ENCODE data around the gene SP140L. TPM values are rescaled to one million over a fixed set of nuclear protein-coding genes. Genes with fewer than 3 reads are reported as not detected.
A peak's percentile ranks its signal among the peaks of the same experiment; 100 is the strongest.
"Not testable (repeated sequence)": the region's sequence is repeated elsewhere in the genome, so short reads cannot be mapped to it uniquely, and the experiment has no call there.

Gene SP140L
- total RNA-seq, 1 donor from 2014 or later: 5.3 TPM

- no peak for ATAC-seq
Observed at GRCh38 chr2:230324503-230324902, 2.5 kb upstream of the SP140L start.

DNA sequence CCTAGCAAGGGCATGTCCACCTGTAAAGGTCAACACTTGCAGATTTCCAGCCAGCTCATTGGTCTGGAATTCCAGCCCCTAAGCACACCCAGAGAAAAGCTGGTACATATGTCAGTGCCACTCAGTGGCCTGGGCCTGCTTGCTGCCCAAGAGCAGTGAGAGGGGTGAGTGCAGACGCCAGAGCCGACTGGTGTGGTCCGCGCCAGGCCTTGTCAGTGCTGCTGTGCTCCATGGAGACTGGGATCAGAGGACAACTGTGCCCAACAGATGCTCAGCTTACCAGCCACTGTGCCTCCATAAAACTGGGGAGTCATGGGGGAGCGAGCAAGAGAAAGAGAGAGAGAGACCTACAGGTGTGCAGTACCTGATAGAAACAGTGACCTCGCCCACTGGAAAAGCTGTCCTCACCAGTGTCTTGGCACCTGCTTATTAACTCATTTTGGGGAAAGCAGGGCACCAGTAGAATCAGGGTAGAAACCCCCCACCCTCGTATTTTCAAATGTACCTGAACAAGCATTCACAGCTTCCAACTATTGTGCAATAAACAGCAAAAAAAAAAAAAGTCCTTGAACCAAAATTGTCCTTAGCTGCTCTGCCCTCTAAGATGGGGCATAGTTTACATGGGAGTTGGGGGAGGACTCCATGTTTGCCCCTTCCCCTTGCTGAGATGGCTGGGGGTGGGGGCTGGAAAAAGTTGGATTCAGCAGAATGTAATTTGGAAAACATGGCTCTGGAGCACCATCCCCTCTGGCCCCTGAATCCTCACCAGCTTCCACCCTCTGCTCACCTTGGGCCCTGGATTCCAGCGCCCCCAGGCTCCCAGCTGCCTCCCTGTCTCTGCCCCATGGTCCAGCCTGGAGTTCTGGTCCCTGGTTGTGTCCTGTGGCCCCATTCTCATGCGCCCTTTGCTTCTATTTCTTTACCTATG lies 1.4 kb upstream of the SP140L start:
- no peak for ATAC-seq

- peak; percentile 54 for ATAC-seq
Observed at GRCh38 chr2:230327418-230328154, 593 bp downstream of the SP140L start.

- no peak for ATAC-seq
Observed at GRCh38 chr2:230328155-230328458, 1.1 kb downstream of the SP140L start.

GRCh38 chr2:230329946-230330605 lies 3.1 kb downstream of the SP140L start:
- no peak for ATAC-seq

DNA sequence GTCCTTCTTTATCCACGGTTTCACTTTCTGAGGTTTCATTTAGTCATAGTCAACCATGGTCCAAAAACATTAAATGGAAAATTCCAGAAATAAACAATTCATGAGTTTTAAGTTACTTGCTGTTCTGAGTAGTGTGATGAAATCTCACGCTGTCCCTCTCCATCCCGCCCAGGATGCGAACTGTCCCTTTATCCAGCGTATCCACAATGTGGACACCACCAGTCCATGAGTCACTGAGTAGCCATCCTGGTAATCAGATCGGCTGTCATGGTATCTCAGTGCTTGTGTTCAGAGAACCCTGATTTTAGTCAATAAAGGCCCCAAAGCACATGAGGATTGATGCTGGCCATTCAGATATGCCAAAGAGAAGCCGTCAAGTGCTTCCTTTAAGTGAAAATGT lies 3.7 kb downstream of the SP140L start:
- no peak for ATAC-seq

- ATAC-seq: no peak
Observed at GRCh38 chr2:230335461-230335863, 8.5 kb downstream of the SP140L start.

GRCh38 chr2:230335864-230336506 lies 9.0 kb downstream of the SP140L start:
- no peak for ATAC-seq

DNA sequence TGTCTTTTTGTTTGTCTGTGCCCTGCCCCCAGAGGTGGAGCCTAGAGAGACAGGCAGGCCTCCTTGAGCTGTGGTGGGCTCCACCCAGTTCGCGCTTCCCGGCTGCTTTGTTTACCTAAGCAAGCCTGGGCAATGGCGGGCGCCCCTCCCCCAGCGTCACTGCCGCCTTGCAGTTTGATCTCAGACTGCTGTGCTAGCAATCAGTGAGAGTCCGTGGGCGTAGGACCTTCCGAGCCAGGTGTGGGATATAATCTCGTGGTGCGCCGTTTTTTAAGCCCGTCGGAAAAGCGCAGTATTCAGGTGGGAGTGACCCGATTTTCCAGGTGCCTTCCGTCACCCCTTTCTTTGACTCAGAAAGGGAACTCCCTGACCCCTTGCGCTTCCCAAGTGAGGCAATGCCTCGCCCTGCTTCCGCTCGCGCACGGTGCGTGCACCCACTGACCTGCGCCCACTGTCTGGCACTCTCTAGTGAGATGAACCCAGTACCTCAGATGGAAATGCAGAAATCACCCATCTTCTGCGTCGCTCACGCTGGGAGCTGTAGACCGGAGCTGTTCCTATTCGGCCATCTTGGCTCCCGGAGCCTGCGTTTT lies 15.0 kb downstream of the SP140L start:
- ATAC-seq: not testable (repeated sequence)

GRCh38 chr2:230343041-230343624 lies 16.1 kb downstream of the SP140L start:
- ATAC-seq: not testable (repeated sequence)

GRCh38 chr2:230343747-230344146 lies 16.8 kb downstream of the SP140L start:
- no peak for ATAC-seq

DNA sequence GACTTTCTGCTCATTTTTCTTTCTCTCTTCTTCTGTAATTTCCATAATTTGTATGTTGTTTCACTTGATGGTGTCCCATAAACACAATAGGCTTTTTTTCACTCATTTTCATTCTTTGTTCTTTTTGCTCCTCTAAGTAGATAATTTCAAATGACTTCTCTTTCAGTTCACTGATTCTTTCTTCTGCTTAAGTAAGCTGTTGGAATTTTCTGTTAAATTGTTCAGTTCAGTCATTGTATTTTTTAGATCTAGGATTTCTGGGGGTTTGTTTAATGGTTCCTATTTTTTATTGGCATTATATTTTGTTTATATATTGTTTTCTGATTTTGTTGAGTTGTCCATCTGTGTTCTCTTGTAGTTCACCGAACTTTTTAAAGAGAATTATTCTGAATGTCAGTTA lies 19.5 kb downstream of the SP140L start:
- no peak for ATAC-seq

- ATAC-seq: no peak
Observed at GRCh38 chr2:230346921-230347533, 20.0 kb downstream of the SP140L start.

DNA sequence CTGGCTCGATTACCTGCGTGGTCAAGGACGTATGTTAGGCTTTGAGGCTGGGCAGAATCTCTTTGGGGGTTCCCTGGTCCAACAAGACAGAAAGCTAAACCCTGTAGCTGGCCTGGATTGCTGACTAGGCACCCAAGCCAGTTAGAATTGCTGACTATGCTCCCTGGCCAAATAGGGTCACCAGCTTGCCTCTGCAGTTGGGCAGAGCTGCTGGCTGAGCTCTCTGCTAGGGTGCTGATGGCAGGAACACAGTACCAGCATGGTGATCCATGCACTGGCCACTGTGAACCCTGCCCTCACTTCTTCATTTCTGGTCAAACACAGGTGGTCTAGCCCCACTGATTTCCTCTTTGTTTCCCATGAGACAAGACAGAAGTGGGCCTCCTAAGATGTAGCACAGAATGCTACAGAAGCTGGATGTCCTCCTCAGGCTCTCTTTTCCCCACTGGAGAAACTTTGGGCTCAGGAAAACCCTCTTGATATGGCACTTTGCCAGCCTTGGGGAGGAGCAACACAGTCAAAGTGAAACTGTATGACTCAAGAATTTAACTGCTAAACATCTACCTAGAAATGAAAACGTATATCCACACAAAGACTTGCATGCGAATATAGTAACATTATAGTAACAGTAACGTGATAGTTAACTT lies 20.8 kb downstream of the SP140L start:
- ATAC-seq: no peak

DNA sequence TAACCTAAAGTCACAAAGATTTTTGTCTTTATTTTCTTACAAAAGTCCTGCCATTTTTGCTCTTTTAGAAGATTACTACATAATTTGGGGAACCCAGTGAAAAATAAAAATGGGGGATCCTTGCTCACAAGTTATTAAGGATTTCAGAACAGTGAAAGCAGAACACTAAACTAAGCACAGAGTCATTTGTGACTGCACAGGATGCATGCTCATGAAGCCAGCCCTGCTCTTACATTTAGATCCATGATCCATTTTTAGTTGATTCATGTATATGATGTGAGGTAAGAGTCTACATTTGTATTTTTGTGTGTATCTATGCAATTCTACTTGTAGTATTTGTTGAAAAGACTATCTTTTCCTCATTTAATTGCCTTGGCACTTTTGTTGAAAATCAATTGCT lies 21.8 kb downstream of the SP140L start:
- ATAC-seq: no peak

GRCh38 chr2:230356084-230356483 lies 29.1 kb downstream of the SP140L start:
- no peak for ATAC-seq

DNA sequence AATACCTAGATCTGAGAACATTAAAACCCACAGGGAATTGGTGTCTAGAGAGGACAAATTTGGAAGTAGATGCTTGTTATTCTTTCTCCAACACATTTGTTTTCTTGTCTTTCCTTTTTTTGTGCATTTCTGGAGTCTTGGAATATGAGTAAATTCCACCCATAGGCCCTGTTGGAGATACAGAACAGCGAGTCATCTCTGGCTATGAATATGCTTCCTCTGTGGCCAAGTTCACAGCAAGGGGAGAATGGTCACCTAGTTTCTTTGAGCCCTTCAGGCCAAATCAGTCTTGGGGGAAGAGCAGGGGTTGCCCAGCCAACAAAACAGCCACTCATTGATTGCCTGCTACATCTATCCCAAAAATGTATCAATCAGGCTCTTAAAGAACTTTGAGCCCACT lies 31.3 kb downstream of the SP140L start:
- ATAC-seq: no peak

GRCh38 chr2:230360028-230360427 lies 33.0 kb downstream of the SP140L start:
- ATAC-seq: peak; percentile 67

GRCh38 chr2:230362030-230362691 lies 35.2 kb downstream of the SP140L start:
- ATAC-seq: no peak

DNA sequence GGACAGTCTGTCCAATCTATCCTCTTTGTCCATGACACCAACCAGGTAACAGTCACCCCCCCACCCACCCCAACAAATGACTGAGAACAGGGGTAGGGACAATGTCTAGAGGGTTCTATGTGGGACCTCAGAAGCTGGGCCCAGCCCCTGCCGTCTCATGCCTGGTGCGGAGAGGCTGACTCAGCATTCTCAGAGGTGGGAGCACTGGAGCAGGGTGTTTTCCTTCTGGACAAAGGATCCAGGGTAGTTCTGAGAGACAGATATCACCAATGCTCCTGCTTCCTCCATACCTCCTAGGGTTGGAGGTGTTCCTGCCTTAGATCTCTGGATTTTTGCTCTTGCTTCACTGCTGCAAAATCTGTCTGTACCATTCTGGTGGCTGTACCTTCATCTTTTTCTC lies 55.1 kb downstream of the SP140L start:
- no peak for ATAC-seq

DNA sequence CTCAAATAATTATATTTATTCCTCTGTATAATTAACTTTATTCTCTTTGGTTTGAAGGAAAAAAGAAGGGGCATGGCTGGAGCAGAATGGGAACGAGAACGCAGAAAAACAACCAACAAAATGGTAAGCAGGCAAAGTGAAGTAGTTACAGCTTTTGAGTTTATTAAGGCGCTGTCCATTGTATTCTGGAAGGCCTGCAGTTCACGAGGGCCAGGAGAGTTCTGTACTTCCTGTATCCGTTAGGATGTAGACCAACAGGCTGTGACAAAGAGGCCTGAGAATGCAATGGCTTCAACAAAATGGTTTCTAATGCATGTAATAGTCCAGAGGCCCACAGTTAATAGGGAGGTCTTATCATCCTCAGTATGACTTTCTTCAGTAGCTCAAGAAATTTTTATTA lies 56.5 kb downstream of the SP140L start:
- ATAC-seq: no peak

All from esophagus mucosa (tissue), 1 donor.